SH-SY5Y (cell line): ENCODE measurements around the gene SELL.

Source experiments
- GATA2 ChIP-seq: IDR thresholded peaks from 2 replicates; pipeline ENCODE4 v1.6.1; 2011; ENCODE audit warnings: mild to moderate bottlenecking, low read depth, low read length
- GATA3 ChIP-seq: IDR thresholded peaks from 2 replicates; pipeline ENCODE4 v1.6.1; 2011; ENCODE audit warnings: low read depth, mild to moderate bottlenecking, low read length, moderate library complexity

GRCh38 chr1:169698976-169699375, 12.4 kb downstream of the SELL start:
- TF ChIP-seq GATA3, result no peak
- TF ChIP-seq GATA2, result no peak
